C4-2B (cell line): ENCODE measurements around the gene FOXN3.

Experiments
- H3K27ac ChIP-seq: fragments of 450-650 bp; 2 replicates; pipeline ENCODE4 v1.5.1; 2017
- CTCF ChIP-seq: fragments of 450-650 bp; conservative IDR thresholded peaks from 2 replicates; pipeline ENCODE4 v1.5.1; 2017; ENCODE audit warnings: mild to moderate bottlenecking
- ZFX ChIP-seq: fragments of 450-650 bp; IDR thresholded peaks from 2 replicates; pipeline ENCODE4 v1.6.1; 2017

FOXN3 gene

GRCh38 chr14:89417091-89417464 lies at the start of gene FOXN3:
Gene FOXN3, minus strand, starts transcription at chr14:89417233. Its CDS starts 4,757 bp downstream, at chr14:89412476.
- H3K27ac ChIP-seq: peak within 1 kb of the TSS; percentile 92
- TF ChIP-seq CTCF (no peak), ZFX (no peak)

GRCh38 chr14:89466484-89466883 lies 49.5 kb upstream of the FOXN3 start:
- no peak for TF ChIP-seq CTCF
- no peak for TF ChIP-seq ZFX
- no peak overlapping the region for H3K27ac ChIP-seq

- no peak for TF ChIP-seq CTCF
- no peak for TF ChIP-seq ZFX
- no peak overlapping the region for H3K27ac ChIP-seq
Observed at GRCh38 chr14:89465876-89466275, 48.8 kb upstream of the FOXN3 start.

- no peak for TF ChIP-seq CTCF
- TF ChIP-seq ZFX: no peak
- H3K27ac ChIP-seq: no peak overlapping the region
Observed at GRCh38 chr14:89461256-89461655, 44.2 kb upstream of the FOXN3 start.

GRCh38 chr14:89458713-89459420 lies 41.8 kb upstream of the FOXN3 start:
- no peak overlapping the region for H3K27ac ChIP-seq
- TF ChIP-seq ZFX (no peak), CTCF (no peak)

GRCh38 chr14:89457007-89457406 lies 40.0 kb upstream of the FOXN3 start:
- TF ChIP-seq ZFX: no peak
- TF ChIP-seq CTCF: no peak
- H3K27ac ChIP-seq: no peak overlapping the region

- no peak overlapping the region for H3K27ac ChIP-seq
- no peak for TF ChIP-seq ZFX
- no peak for TF ChIP-seq CTCF
Observed at GRCh38 chr14:89455412-89455811, 38.4 kb upstream of the FOXN3 start.
